ENCODE measurements around the gene SLC2A4. TPM values are rescaled to one million over a fixed set of nuclear protein-coding genes. Genes with fewer than 3 reads are reported as not detected.

Gene SLC2A4
- total RNA-seq = under 0.01 and 0.76 TPM in 2 replicates

DNA sequence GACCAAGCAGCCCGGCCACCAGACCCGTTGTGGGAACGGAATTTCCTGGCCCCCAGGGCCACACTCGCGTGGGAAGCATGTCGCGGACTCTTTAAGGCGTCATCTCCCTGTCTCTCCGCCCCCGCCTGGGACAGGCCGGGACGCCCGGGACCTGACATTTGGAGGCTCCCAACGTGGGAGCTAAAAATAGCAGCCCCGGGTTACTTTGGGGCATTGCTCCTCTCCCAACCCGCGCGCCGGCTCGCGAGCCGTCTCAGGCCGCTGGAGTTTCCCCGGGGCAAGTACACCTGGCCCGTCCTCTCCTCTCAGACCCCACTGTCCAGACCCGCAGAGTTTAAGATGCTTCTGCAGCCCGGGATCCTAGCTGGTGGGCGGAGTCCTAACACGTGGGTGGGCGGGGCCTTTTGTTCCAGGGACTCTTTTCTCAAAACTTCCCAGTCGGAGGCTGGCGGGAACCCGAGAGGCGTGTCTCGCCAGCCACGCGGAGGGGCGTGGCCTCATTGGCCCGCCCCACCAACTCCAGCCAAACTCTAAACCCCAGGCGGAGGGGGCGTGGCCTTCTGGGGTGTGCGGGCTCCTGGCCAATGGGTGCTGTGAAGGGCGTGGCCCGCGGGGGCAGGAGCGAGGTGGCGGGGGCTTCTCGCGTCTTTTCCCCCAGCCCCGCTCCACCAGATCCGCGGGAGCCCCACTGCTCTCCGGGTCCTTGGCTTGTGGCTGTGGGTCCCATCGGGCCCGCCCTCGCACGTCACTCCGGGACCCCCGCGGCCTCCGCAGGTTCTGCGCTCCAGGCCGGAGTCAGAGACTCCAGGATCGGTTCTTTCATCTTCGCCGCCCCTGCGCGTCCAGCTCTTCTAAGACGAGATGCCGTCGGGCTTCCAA lies at the start of gene SLC2A4:
Gene SLC2A4 (plus strand): TSS at position 645 of the 879 bp plus-strand sequence. CDS start 217 bp downstream, at position 862.

GRCh38 chr17:7234083-7234951 lies 47.2 kb upstream of the SLC2A4 start, which contains the start of gene DVL2:
Gene DVL2 (minus strand): TSS chr17:7234517. CDS start chr17:7234262, 255 bp downstream.

GRCh38 chr17:7239091-7240027 lies 42.2 kb upstream of the SLC2A4 start, which contains the start of gene PHF23:
Gene PHF23 (minus strand): TSS chr17:7239457. CDS start chr17:7239279, 178 bp downstream.

GRCh38 chr17:7241783-7242716 lies 39.5 kb upstream of the SLC2A4 start, which contains the start of gene GABARAP:
Gene GABARAP (minus strand): TSS chr17:7242449. CDS start chr17:7242330, 119 bp downstream.

GRCh38 chr17:7251661-7252175 lies 29.8 kb upstream of the SLC2A4 start, which contains the start of gene CTDNEP1:
Gene CTDNEP1 (minus strand): TSS chr17:7251734. CDS start chr17:7251296, 438 bp downstream.

DNA sequence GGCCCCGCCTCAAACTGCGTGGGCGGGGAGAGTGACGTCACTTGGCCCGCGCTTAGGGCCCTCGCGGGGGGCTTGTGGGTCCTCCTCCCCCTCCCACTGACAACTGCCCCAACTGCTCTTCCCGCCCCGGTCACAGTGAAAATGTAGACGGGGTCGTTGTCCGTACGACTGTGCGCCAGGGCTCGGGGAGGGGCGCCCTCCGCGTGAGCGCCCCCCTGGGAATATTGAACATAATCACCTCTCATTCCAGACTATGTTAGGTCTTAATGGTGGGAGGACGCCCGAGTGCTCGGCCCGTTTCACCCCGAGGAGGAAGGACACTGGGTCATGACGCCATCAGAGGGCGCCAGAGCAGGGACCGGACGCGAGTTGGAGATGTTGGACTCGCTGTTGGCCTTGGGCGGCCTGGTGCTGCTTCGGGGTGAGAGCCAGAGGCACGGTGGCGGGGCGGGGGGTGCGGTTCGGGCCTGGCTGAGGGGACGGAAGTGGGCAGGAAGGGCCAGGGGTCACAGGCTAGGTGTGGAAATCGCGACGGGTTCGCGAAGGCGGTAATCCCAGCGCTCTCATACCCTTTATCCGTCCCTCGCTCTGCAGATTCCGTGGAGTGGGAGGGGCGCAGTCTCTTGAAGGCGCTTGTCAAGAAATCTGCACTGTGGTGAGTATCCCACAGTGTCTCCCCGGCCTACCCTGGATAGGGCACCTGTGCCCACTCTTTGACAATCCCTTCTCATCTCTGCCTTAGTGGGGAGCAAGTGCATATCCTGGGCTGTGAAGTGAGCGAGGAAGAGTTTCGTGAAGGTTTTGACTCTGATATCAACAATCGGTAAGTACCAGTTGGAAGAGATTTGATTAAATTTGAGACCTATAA lies 29.1 kb upstream of the SLC2A4 start, which contains the start of gene ELP5:
Gene ELP5 (plus strand): TSS at position 40 of the 868 bp plus-strand sequence. CDS start 336 bp downstream, at position 376.

GRCh38 chr17:7262192-7262934 lies 19.2 kb upstream of the SLC2A4 start, which contains the start of gene CLDN7:
Gene CLDN7 (minus strand): TSS chr17:7262478. CDS start chr17:7262043, 435 bp downstream.

GRCh38 chr17:7294614-7295153 lies 13.2 kb downstream of the SLC2A4 start, which contains the start of gene YBX2:
Gene YBX2 (minus strand): TSS chr17:7294639. CDS start chr17:7294500, 139 bp downstream.

GRCh38 chr17:7306911-7307685 lies 25.6 kb downstream of the SLC2A4 start, which contains the start of gene EIF5A:
Gene EIF5A (plus strand): TSS chr17:7307628. CDS start chr17:7309636, 2,008 bp downstream.

GRCh38 chr17:7314719-7315569 lies 33.4 kb downstream of the SLC2A4 start, which contains the start of gene GPS2:
Gene GPS2 (minus strand): TSS chr17:7315360. CDS start chr17:7315052, 308 bp downstream.

DNA sequence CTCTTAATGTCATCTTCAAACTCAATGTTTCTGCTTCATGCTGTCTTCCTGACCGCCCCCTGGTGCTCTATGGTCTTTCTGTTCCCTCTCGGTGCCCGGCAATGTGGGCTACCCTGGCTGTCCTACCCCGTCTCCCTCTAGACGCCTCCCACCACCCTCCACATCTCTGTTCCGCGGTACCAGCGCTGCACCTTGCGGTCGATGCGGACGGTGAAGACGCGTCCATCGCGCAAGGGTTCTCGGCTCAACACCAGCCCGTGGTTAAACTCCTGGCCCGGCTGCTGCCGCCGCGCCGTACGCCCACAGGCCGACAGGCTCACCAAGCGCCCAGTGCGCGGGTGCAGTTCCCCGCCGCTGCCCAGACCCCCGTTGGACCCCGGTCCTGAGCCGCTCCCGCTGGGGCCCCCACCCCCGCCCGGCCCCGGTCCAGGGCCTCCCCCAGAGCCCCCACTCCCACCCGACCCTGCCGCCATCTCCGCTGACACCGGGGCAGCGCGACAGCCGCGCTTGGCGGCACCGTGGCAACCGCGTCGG lies 47.4 kb downstream of the SLC2A4 start, which contains the start of gene NEURL4:
Gene NEURL4 (minus strand): TSS at position 496 of the 534 bp plus-strand sequence. CDS start 23 bp downstream, at position 473.

DNA sequence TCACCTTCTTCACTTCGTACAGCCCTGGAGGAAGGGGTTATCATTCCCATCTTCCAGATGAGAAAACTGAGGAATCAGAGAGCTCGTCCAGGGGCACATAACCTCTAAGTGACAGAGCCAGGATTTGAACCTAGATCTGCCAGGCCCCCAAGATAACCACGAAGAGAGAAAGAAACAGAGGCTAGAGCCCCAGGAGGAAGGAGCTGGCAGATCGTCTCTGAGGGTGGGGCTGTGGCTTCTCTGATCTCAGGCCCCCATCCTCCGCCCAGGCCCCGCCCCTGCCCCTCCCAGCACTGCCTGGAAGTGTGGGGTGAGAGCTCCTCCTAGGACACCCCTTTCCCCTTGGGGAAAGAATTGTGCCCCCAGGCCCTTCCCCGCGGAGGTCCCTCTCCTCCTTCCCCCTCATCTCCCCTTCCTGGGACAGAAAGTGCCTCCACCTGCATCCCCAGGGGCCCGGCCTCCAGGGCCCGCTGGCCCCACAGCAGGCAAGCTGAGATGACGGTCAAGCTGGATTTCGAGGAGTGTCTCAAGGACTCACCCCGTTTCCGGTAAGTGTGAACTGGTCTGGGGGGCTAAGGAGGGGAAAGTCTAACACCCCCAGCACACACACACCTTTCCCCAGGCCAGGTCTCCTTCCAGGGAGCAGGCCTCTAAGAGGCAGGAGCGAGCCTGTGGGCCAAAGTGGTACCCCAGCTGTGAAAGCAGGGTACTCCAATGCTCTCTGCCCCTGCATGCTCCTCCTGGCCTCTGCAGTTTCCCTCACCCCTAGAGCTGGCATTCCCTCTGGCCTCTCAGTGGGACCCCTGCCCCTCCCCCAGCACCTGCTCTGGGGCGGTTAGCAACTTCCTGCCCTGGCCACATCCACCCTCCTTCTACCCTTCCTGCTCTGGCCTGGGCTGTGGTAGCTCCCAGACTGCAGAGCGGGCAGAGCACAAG lies 55.0 kb downstream of the SLC2A4 start, which contains the start of gene ACAP1:
Gene ACAP1 (plus strand): TSS at position 290 of the 936 bp plus-strand sequence. CDS start 206 bp downstream, at position 496.

Measured in mesangial cell (primary cell).